ENCODE results near the gene WDR45. TPM values are rescaled to one million over a fixed set of nuclear protein-coding genes. Genes with fewer than 3 reads are reported as not detected.

WDR45 gene
- total and polyA plus RNA-seq, 2 of the 13 experiments (the other 11 are each of a cell fraction or from before 2014, with no cell fraction given) = 16.4 to 65.5 TPM

DNA sequence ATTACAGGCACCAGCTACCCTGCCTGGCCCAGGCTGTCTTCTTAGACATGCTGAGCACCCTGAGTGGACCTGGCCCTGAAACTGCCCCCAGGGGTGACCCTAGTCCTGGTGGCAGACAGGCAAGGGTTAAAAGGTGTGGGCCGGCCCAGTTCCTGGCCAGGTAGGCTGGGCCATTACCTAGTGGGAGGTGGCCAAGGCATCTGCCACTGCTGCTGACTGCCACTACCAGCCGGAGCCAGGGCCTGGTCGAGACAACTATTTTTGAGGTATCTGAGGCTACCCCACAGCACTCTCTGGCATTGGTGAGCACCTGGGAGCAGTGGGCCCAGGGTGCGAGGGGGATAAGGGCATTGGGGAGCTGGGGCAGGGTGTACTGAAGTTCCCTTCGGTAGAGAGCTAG is 20.9 kb downstream of the WDR45 start, which contains the start of gene CCDC120:
Gene CCDC120 (plus strand): TSS at position 206 of the 400 bp plus-strand sequence. CDS start 3,043 bp downstream, outside the sequence.
- no TSS peak for BruUV-seq (replicated peaks)
- Histone ChIP-seq H3K4me2 (ENCODE audit: low read depth, low read length) (peak within 1 kb of the TSS; percentile 61), H3K9me3 (ENCODE audit: low read length) (no peaks in the 10 kb centered on the region), H3K9ac (ENCODE audit: insufficient read depth, low read depth, low read length) (peak within 1 kb of the TSS; percentile 39), H3K4me1 (ENCODE audit: insufficient read depth, low read length) (peaks cover 45% of the 10 kb centered on the region), H4K20me1 (ENCODE audit: insufficient read depth, low read length) (no peaks in the 10 kb centered on the region), H3K79me2 (ENCODE audit: insufficient read depth, low read length) (peaks cover 2% of the 10 kb centered on the region), H3K27ac (ENCODE audit: extremely low read length, insufficient read depth, low read length) (no peak within 1 kb of the TSS), H3K4me3 (replicated peaks in 1 of 3; ENCODE audit: insufficient read depth in 1 of 3, low read depth in 2 of 3, low read length in 3 of 3) (peak within 1 kb of the TSS; percentile 26 to 55 (median 40); a peak in 5 of 6 replicates), H3K36me3 (replicated peaks in 1 of 2; ENCODE audit: control insufficient read depth in 1 of 2, insufficient read depth in 2 of 2, low read length in 2 of 2) (no peaks in the 10 kb centered on the region; a peak in 2 of 5 replicates), H2AFZ (ENCODE audit: low read length) (no peak within 1 kb of the TSS), H3K27me3 (ENCODE audit: control insufficient read depth in 1 of 2, insufficient read depth in 2 of 2, low read length in 2 of 2) (no peaks in the 10 kb centered on the region)
- intact Hi-C loops (cut with micrococcal nuclease; ENCODE audit: unreplicated experiment) (no loop called here), in situ Hi-C loops (cut with HindIII; ENCODE audit: extremely low pct_ligation_motif_present, low pct_unique_long_range_greater_than_20kb) (no loop called here)
- FAIRE-seq (no peak), ATAC-seq (peak; percentile 35), DNase-seq (ENCODE audit: low spot score) (no peak)
- ChIA-PET CTCF (ENCODE audit: low intra/inter-chr PET ratio, low total read pairs) (no interaction called here), POLR2A (no interaction called here)
- WGBS (ENCODE audit: low lambda C conversion rate) = 20% methylated on average over 2 of the region's 5 CpGs
- TF ChIP-seq ZNF510 (CRISPR knock-in tag; IDR thresholded peaks at IDR 0.05; ENCODE audit: low read depth) (no peak), ZNF747 (CRISPR knock-in tag; IDR thresholded peaks at IDR 0.05; ENCODE audit: borderline replicate concordance) (no peak), NR2F2 (IDR thresholded peaks at IDR 0.05; ENCODE audit: borderline replicate concordance, low read depth) (no peak), ZNF652 (CRISPR knock-in tag; IDR thresholded peaks at IDR 0.05; ENCODE audit: borderline replicate concordance, low read depth) (peak; percentile 84)
- TF ChIP-seq, protein P1, sequence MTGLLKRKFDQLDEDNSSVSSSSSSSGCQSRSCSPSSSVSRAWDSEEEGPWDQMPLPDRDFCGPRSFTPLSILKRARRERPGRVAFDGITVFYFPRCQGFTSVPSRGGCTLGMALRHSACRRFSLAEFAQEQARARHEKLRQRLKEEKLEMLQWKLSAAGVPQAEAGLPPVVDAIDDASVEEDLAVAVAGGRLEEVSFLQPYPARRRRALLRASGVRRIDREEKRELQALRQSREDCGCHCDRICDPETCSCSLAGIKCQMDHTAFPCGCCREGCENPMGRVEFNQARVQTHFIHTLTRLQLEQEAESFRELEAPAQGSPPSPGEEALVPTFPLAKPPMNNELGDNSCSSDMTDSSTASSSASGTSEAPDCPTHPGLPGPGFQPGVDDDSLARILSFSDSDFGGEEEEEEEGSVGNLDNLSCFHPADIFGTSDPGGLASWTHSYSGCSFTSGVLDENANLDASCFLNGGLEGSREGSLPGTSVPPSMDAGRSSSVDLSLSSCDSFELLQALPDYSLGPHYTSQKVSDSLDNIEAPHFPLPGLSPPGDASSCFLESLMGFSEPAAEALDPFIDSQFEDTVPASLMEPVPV (CRISPR knock-in tag; IDR thresholded peaks at IDR 0.05) = no peak

DNA sequence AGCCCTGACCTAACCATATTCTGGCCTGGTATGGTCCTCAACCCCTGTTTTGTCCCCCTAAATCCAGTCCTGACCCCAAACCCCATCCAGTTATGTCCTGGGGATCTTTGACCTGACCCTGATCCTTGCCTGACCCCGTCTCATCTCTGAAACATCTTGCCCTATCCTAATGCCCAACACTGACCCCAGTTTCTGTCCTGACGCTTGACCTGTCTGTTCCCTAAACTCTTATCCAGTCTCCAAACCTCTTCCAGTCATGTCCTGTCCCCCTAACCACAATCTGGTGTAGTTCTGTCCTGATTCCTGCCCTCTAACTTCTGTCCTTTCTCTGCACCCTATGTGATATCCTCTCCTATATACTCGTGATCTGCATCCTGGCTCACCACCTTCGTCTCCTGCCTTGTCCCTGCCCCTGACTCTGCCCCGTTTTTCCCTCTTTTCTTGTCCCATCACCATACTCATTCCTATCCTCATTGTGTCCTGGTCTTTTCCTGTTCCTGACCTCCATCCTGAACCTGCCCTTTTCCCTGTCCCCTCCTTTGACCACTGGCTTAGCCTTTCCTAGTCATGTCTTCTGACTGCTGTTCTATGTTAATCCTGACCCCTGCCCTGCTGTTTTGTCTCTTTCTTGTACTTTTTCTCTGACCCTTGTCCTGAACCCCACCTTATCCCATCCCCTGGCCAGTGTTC is 25.5 kb downstream of the WDR45 start:
- no TSS peak for BruUV-seq (replicated peaks)
- peak; percentile 27; the same call in 2 of the 3 replicates for ATAC-seq
- Histone ChIP-seq H3K27ac (ENCODE audit: extremely low read length, insufficient read depth, low read length) (peak overlapping the region; percentile 33), H3K4me1 (ENCODE audit: insufficient read depth, low read length) (peaks cover 29% of the 10 kb centered on the region), H3K79me2 (ENCODE audit: insufficient read depth, low read length) (peaks cover 2% of the 10 kb centered on the region), H3K9ac (ENCODE audit: insufficient read depth, low read depth, low read length) (peak overlapping the region; percentile 71), H3K9me3 (ENCODE audit: low read length) (no peaks in the 10 kb centered on the region), H3K4me3 (replicated peaks in 1 of 3; ENCODE audit: insufficient read depth in 1 of 3, low read depth in 2 of 3, low read length in 3 of 3) (peak overlapping the region in 2 of 3 experiments; percentile 66; a peak in 5 of 6 replicates), H4K20me1 (ENCODE audit: insufficient read depth, low read length) (no peaks in the 10 kb centered on the region), H3K27me3 (ENCODE audit: control insufficient read depth in 1 of 2, insufficient read depth in 2 of 2, low read length in 2 of 2) (no peaks in the 10 kb centered on the region), H2AFZ (ENCODE audit: low read length) (no peak overlapping the region), H3K4me2 (ENCODE audit: low read depth, low read length) (peak overlapping the region; percentile 72), H3K36me3 (replicated peaks in 1 of 2; ENCODE audit: control insufficient read depth in 1 of 2, insufficient read depth in 2 of 2, low read length in 2 of 2) (no peaks in the 10 kb centered on the region; a peak in 1 of 5 replicates)
- 60% methylated on average over 5 of the region's 5 CpGs for WGBS (ENCODE audit: low lambda C conversion rate)
- peak; percentile 15 for FAIRE-seq
- intact Hi-C loops (cut with micrococcal nuclease; ENCODE audit: unreplicated experiment) = no loop called here
- ChIA-PET POLR2A (interaction anchor here (1.3 kb wide), 1 partner anchor 11 kb away, joined by 20 read pairs; the partner anchor contains the start of gene TFE3), CTCF (ENCODE audit: low intra/inter-chr PET ratio, low total read pairs) (no interaction called here)
- TF ChIP-seq RBAK (CRISPR knock-in tag; IDR thresholded peaks at IDR 0.05) = no peak
- no peak for TF ChIP-seq ZNF180 (CRISPR knock-in tag; IDR thresholded peaks at IDR 0.05; ENCODE audit: borderline replicate concordance, low read depth)
- TF ChIP-seq TARDBP (CRISPR knock-in tag; IDR thresholded peaks at IDR 0.05) = 0 out of 2 replicates have a peak, but pooled peaks have one; percentile 28
- TF ChIP-seq STAG1 (CRISPR knock-in tag; IDR thresholded peaks at IDR 0.05) = no peak
- TF ChIP-seq NR2C2 (CRISPR knock-in tag; IDR thresholded peaks at IDR 0.05; ENCODE audit: borderline replicate concordance) = peak; percentile 35; the same call in 1 of the 2 replicates
- no peak for DNase-seq (ENCODE audit: low spot score)
- in situ Hi-C loops (cut with HindIII; ENCODE audit: extremely low pct_ligation_motif_present, low pct_unique_long_range_greater_than_20kb) = no loop called here
